ENCODE measurements around the gene SH3YL1. TPM values are rescaled to one million over a fixed set of nuclear protein-coding genes. Genes with fewer than 3 reads are reported as not detected.

SH3YL1 gene
- polyA plus RNA-seq (2013, experiment 1 of 2; ENCODE audit: insufficient read length): 28.0 TPM
- polyA plus RNA-seq (2013, experiment 2 of 2; ENCODE audit: insufficient read length): 29.3 TPM

- DNase-seq: no peak
These were observed at the start of gene SH3YL1 for GRCh38 chr2:263774-264492. Gene SH3YL1 (minus strand): TSS chr2:264032. CDS start chr2:263984, 48 bp downstream.

- no peak for DNase-seq
These were observed 47.2 kb upstream of the SH3YL1 start for GRCh38 chr2:310994-311393.

GRCh38 chr2:309954-310510, 46.2 kb upstream of the SH3YL1 start:
- no peak for DNase-seq

DNA sequence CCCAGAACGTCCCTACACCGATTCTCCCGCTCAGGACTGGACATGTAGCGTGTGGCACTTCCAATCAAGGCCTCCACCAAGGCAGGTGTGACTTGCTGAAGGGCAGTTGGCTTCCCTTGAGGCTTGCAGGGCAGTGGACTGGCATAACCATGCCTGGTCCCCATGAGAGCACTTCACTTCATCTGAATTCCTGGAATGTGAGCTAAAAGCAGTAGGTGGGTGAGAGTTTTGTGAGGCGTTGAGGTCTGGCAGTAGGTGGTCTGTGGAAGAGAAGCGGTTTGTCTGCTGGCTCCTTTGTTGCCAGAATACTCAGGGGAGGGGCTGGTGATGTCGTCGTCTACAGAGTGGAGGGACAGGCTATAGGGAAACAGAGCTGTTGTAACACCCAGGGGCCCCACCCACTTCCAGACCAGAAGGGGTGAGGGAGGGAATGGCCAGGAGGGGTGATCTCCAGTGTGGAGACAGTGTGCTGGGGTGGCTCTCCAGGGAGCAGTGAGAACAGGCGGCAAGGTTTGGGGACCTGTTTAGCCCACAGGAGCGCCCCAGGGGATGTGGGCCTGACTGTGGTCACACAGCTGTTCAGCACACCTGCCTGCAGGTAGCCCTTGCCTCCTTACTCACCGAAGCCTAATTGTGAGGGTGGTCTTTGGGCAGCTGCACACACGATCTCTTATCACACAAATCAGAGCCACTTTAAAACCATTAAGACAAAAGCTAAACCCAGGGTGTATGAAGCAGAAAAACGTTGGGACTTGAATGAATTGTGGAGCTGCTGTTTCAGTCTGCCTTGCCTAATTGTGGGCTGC, 45.5 kb upstream of the SH3YL1 start:
- DNase-seq: no peak

DNA sequence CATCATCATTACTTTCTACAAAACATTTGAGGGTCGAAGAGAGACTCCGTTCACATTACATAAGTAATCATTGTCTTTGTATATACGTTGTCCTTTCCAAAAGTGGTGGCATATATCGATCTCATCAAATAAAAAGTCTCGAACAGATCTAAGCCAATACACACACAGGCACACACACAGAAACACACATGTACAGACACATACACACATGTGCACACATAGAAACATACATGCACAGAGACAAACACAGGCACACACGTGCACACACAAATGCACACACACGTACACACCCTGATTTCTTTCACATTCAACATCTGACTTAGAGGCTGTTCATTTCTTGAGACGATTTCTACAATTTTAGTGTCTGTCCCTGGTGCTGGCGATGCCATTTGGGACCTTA, 41.5 kb upstream of the SH3YL1 start:
- DNase-seq: no peak

- DNase-seq: no peak
These were observed 32.5 kb upstream of the SH3YL1 start for GRCh38 chr2:296354-296753.

- DNase-seq: no peak
These were observed 31.3 kb upstream of the SH3YL1 start for GRCh38 chr2:295090-295489.

DNA sequence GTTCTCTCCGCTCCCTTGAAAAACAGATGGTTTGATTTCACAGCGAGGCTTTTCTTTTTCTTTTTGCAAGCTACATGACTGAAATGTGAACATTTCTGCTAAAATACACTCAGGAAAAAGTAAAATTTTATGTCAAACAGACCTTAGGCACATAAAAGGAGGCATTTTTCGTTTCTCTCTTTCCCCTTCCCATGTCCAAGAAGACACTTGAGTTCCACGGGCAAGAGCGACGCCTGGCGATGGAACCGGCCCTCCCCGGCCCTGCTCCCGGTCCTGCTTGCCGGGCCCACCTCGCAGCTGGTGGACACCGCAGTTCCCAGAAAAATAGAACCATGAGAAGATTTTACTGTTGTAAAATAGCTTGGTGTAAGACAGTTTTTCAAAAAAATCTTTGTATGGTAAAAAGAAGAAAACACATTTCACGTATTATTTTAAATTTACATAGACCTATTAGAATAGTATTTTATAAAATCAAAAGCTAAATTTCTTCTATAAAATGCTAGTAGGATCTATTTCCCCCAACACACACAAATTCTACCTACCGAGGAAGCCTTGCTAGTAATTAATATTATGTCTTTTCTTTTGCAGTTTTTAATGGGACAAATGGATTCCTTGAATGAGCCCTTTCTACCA, 26.4 kb upstream of the SH3YL1 start:
- peak; percentile 61 for DNase-seq

DNA sequence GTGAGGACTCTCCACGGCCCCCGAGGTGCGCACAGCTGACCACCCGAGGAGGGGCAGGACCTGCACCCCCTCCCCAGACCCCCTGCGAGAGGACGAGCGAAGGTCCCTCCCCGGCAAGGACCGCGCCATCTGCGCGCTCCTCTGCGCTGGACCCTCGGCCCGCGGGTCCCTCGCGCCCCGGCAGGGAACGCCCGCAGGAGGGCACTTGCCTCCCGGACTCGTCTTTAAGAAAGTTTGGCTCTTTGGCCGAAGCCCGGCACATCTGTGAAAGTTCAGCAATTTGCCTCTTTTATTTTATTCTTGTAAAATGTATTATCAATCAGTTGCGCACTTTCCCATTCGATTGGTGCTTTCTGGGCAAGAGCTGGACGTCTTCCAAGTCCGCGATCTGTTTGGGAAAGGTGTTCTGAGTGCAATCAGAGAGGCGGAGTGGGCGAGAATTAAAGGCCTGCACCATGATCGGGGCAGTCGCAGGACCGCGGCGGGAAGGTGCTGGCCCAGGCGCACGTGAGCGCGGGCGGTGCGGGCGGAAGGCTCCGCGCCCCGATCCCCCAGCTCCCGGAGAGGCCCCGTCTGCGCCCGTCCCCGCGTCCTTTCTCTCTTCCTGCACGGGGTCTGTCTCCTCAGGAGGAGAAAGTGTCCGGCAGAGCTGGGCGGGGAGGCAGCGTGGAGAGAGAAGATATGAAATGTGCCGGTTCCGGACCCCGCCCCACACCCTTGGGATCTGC, 25.7 kb upstream of the SH3YL1 start:
- no peak for DNase-seq

DNA sequence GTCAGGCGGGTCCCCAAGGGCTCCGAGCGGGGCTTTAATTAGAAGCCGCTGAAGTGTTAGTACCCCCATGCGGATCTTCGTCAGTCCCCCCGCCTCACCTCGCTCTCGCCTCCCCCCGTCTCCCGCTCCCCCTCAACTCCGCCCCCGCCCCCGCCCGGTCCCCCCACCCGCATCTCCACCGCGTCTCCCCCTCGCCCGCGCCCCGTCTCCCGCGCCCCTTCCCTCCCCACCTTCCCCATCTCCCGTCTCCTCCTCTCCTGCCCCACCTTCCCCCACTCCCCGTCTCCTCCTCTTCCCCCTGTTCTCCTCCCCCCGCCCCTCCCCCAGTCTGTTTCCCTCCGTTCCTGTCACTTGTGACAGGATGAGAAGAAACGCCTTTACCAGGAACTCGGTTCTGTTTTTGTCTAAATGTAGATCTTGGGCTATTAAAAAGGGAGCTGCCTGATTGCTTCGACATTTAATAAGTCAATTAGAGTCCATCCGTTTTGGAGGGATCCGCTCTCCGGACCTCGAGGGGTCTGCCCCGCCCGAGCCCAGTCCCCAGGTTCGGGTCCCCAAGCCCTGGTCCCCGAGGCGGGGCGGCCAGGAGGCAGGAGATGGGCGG, 25.0 kb upstream of the SH3YL1 start:
- DNase-seq: no peak

- DNase-seq: no peak
These were observed 24.3 kb upstream of the SH3YL1 start, which contains the start of gene ALKAL2 for GRCh38 chr2:287911-288757. Gene ALKAL2 (minus strand): TSS chr2:288091. CDS start chr2:287835, 256 bp downstream.

GRCh38 chr2:287471-287885, 23.6 kb upstream of the SH3YL1 start:
- DNase-seq: peak; percentile 29

DNA sequence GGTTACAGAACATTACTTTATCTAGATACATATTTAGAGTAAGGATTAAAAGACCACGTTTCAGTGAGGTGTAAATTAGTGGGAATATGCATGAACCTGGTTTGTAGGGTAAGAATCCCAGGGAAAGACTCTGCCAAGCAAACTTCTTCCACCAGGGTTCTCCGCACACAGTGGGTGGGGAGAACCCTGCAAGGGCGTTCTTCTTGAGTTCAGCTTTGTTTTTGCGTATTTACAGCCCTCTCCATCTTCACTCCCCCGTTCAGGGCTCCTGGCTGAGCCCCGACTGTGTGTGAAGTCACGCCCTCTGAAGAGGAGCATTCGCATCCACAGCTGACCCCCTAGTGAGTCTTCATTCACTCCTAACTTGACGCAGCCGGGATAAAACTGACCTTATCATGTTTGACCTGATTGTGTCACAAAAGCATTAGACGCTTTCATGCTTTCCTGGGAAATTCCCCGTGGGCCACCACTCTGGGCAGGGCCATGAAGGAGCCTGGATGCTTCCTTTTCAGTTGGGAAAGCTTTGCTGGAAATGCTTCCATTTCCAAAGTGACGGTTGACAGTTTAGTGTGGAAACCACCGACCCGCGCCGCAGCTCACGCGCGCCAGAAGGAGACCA, 23.1 kb upstream of the SH3YL1 start:
- DNase-seq: no peak

- DNase-seq: no peak
These were observed 22.2 kb upstream of the SH3YL1 start for GRCh38 chr2:286035-286434.

DNA sequence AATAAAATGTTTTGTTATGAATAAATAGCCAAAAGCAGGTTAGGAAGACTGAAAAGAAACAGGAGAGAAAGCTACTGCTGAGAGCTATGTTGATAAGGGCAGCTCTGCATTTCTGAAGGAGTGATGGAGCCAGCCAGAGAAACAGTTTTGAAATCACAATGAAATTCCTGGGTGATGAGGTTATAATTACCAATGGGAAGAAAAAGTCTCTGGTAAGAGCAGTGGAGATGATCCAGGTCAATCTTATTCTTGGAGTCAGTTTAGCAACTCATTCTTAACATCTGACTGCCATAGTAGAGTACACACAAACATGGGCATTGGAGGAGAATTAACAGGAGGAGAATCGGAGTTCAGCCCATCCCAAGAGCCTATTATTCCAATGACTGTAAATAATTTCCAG, 21.7 kb upstream of the SH3YL1 start:
- DNase-seq: peak; percentile 70

GRCh38 chr2:284896-285492, 21.2 kb upstream of the SH3YL1 start:
- no peak for DNase-seq

DNA sequence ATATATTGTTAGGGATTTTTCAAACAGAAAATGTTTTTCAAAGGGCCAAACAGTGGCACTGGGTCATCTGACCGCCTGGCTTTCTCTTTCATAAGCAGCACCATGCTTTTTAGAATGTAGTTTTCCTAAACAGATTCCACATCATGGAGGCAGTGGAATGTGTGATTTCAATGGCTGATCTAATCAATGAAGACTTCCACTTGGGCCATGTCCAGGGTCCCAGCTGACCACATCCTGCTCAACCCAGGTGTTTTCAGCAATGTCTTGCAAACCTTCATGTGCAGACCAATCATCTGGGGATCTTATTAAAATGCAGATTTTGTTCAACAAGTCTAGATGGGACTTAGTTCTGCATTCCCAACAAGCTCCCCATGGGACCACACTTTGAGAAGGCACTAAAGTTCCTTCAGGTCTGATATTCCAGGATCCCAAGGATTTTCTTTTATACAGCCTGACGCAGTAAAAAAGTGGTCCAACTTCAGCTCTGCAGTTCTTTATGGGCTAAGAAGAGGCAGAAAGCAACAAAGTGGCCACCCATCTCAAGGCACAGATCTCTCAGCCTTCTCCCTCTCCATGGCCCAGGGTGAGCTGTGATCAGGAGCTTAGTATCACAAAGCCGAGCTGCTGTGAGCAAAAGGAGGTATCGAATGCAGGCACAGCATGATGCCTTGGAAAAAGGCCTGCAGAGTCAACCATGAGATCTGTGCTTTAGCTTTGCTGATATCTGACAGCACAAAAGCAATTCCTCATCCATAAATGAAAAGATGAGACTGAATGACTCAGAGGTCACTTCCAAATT, 20.4 kb upstream of the SH3YL1 start:
- peak; percentile 33 for DNase-seq

GRCh38 chr2:282371-283263, 18.8 kb upstream of the SH3YL1 start:
- DNase-seq: no peak

All from fibroblast of skin of abdomen (primary cell).